GM21360 (cell line): ENCODE data around the gene KRT77.

ENCODE experiments used
- ATAC-seq: cut with Tn5 transposase; IDR thresholded peaks from one replicate; pipeline ENCODE4 v1.9.1; 2021; ENCODE audit warnings: mild to moderate bottlenecking, moderate library complexity; ENCODE audit not compliant: unreplicated experiment

KRT77 gene

DNA sequence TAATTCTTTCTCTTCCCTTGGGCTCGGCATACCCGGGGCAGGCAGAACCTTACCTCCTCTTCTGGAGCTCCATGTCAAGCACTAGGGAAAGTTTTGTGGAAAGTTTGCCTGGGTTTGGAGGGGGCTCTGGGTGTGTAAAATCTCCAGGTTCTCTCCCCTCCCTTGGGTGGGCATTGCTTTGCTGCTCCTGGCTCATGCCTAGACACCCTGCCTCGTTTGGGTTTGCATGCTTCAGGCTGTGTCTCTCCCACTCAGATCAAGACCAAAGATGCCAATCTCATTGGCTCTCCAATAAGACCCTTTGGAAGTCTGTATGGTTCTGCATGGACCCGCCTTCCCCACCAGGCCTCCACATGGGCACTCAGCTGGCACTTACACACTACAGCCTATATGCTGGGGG is 45.1 kb downstream of the KRT77 start:
- ATAC-seq: no peak

DNA sequence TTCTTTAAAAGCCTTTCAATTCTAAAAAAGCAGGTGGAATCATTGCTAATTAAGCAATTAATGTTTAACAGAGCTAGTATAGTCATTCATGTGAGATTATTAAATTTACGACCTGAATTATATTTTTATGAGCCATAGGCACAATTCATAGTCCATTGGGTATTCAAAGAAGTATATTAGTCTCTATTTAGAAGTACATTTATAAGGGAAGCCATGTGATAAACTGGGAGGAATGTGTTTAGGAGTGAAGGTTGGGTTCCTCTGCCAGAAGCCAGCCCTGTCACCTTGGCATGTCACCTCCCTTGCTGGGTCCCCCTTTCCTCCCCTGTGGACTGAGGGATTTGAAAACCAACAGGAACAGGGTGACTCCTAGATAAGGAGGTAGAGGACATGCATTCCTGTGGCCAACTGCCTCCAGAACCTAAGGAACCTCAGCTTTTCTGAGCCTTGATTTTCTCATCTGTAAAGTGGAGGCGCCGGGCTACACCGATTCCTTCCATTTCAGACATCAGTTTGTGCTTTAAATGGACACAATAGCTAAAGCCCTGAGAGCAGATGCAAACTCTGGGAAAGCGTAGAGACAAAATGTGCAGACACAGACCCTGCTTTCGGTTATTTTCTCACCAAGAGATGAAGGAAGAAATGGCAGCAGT is 45.9 kb downstream of the KRT77 start:
- ATAC-seq: no peak

DNA sequence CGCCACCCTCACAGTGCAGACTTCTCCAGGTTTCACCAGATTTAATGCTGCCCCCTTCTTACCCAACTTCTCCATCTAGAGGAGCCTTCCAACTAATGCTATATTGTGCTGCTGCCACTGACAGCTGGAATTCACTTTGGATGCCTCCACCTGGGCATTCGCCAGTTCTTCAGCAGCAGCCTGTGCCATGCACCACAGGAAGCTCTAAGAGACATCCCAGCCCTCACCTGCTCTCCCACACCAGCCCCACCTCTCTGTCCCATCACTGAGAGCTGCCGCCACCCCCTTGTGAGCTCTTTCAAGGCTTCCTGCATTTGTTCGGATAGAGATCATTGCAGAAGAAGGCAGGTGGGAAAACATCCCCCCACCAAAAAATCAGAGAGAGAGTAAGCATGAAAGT is 46.7 kb downstream of the KRT77 start:
- no peak for ATAC-seq

DNA sequence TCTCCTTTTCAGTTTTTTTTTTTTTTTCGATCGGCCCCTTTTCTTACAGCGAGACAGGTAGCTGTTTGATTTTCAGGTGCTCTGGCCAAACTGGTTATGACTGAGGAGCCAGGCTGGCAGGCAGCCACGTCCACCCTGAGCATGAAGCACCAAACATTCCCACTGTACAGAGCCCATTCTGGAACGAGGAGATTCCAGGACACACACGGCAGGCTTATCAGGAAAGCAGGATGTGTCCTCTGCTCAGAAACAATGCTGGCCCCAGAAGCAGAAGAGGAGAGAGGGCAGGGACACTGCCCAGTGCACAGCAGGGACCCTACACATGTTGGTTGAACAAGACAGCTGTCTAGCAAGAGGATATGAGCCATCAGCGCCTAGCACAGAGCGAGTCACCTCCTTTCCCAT is 47.6 kb downstream of the KRT77 start:
- no peak for ATAC-seq

DNA sequence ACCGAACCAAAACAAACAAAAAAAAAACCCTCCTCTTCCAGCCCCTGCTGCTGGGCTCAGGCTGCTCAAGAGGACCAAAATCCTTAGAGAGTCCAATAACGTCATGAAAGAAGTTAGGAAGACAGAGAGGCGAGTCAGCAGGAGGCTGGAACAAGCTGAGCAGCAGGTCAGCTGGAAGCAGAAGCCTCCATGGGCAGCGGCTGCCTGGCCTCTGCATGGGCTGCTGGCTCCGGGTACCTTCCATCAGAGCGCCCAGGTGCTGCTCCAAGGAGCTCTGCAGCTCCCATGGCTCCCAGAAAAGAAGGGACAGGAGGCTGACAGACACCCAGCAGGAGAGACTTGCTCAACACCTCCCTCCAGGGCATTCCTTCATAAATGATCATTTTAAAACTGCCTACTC is 48.1 kb downstream of the KRT77 start:
- ATAC-seq: no peak

DNA sequence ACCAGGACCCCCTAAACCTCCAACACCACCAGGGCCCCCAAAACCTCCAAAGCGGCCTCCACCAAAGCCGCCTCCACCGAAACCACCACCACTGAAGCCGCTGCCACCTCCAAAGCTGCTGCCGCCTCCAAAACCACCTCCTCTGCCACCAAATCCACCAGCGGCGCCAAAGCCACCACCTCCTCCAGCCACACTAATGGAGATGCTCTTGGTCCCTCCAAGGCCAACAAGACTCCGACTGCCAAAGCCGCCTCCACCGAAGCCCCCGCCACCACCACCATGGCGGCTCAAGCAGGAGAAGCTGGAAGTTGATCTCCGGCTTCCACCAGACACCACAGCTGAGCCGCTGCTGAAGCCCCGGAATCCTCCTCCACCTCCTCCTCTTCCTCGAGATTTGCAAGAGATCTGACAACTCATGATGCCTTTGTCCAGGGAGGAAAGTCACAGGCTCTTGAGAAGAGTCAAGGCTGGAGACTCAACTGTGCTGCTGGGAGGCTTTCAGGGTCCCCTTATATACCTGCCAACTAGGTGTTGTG is 51.5 kb downstream of the KRT77 start, which contains the start of gene KRT2:
TSS of gene KRT2 (minus strand) at position 486 of the 536 bp plus-strand sequence. CDS start at position 417, 69 bp downstream.
- ATAC-seq: no peak

DNA sequence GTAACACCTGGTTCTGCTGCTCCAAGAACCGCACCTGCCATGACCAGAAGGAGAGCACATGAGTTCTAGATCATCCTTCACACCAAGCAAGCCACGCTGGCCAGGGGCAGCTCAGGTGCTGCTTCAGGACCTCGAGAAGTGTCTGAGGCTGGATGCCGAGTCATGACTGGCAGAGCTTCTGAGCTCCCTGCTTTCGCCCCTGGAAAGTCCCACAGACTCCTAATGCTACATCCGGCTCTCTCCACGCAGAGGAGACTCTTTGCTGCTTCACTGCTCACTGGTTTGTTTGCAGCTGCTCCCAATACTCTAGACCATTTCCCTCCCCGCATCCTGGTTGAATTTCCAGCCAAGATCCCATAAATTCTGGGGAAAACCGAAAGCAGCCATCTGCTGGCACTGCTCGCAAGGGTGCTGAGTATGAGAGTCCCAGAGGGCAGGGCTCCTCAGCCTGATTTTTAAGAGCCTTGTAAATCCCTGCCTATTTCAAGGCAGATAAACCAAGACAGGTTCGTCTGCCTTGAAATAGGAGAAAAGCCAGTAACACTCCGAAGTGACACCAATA is 52.7 kb downstream of the KRT77 start:
- ATAC-seq: no peak

DNA sequence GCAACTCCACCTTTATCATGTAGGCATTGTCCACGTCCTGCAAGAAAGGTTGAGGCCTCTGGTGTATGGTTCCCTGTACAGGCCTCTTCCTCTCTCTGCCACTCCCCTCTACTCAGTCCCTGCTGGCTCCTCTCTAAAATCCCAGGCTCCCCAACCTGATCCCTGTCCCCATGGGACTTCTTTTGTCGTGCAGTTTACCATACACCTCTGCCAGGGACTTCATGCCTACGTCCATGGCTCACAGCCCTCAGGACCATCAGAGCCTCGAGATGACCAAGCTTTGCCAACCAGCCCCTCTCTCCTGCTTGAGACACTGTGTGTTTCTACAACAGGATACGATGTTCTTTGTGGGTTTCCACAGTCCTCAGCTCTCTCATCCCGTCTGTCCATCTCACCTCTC is 54.3 kb downstream of the KRT77 start:
- ATAC-seq: no peak

DNA sequence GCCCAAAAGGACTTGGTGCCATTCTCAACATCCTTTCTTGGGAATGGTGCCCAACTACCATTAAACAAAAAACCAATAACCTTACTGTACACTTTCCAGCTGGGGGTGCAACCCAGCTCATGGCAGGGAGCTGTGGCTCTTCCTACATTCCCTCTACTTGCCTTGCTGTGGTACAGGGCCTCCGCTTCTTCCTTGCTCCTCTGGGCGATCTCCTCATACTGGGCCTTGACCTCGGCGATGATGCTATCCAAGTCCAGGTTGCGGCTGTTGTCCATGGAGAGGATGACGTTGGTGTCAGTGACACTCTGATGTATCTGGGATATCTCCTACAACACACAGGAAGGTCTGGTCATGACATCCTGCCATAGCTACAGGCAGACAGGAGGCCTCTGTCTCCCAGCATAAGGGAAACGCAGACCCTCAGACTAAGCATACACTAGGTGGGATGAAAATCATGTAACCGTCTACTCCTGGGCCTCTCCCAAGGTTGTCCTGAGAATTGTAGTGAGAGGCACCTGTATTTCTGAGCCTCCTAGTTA is 55.2 kb downstream of the KRT77 start:
- no peak for ATAC-seq

DNA sequence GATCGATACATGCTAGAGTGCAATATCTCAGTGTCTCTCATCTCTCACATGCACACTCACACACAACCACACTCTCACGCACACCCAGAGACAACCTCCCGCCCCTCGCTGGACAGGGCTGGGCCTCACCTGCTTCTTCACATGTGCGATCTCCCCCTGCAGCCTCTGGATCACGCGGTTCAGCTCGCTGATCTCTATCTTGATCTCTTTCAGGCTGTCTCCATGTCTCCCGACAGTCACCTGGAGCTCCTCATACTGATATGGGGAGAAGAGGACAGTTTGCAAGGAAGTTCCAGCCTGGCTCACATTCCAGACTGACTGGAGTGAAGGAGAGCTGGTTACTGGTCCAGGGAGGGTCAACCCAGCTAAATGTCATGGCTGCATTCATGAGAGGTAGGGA is 55.7 kb downstream of the KRT77 start:
- ATAC-seq: no peak

DNA sequence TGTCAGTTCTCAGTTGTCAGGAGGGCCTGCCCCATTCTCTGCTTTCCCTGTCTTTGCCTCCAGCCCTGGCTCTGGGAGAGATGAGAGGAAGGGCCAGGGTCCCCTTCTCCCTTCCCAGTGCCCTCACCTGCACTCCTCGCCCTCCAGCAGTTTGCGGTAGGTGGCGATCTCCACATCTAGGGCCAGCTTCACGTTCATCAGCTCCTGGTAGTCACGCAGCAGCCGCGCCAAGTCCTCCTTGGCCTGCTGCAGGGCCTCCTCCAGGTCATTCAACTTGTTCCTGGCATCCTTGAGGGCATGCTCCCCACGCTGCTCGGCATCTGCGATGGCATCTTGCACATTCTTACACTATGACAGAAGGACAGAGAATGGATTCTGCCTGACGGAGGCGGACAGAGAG is 56.7 kb downstream of the KRT77 start:
- ATAC-seq: no peak

DNA sequence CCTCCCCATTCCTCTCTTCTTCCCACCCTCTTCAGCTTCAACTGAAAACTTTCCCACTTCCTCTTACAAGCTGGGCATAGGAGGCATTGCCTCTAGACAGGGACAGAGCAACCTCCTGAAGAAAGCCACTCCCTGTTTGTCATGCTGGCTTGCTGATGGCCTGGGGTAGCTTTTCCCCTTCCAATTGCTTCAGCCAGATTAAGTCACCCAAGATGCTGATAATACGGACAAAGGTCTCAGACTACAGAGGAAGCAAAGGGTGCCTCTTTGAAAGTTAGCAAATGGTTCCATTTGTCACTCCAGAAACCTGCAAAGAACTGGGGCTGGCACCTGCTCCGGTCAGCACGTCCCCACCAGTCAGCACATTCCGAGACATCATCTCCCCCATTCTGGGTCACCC is 57.3 kb downstream of the KRT77 start:
- ATAC-seq: no peak

DNA sequence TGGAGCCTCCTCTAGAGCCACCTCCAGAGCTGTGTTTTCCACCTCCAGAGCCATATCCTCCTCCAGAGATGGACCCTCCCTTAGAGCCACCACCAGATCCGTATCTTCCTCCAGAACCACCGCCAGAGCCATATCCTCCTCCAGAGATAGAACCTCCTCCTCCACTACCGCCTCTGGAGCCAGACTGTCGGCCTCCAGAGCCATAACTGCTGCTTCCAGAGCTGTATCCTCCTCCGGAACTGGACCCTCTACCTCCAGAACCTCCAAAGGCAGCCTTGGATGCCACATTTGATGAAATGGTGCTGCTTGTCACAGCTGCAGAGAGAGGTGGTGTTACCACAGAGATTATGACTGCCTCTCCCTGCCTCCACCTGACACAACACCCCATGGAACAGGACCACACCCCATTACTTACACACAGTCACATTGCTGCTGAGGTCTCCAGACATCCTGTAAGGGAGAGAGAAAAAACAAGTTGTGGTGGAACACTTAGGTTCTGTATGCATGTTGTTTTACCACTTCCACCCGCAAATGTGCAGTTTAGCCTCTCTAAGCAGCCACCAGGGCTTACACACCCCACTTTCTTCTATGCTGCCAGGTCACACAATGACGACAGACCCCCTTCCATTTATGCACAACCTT is 58.1 kb downstream of the KRT77 start:
- no peak for ATAC-seq

DNA sequence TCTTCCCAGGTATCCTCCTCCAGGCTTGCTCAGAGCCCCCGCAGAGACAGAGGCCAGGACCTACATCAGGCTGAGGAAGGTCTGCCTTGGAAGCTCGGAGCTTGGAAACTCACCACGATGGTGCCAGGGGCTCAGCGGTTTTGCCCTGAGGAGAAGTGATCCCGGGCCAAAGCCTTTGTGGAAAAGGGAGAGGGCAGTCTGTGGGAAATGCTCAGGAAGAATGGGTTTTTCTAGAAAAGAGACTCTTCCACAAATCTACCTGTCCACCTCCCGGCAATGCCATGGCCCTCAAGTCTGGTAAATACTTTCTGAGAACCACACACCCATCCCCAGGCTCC is 59.3 kb downstream of the KRT77 start:
- no peak for ATAC-seq

DNA sequence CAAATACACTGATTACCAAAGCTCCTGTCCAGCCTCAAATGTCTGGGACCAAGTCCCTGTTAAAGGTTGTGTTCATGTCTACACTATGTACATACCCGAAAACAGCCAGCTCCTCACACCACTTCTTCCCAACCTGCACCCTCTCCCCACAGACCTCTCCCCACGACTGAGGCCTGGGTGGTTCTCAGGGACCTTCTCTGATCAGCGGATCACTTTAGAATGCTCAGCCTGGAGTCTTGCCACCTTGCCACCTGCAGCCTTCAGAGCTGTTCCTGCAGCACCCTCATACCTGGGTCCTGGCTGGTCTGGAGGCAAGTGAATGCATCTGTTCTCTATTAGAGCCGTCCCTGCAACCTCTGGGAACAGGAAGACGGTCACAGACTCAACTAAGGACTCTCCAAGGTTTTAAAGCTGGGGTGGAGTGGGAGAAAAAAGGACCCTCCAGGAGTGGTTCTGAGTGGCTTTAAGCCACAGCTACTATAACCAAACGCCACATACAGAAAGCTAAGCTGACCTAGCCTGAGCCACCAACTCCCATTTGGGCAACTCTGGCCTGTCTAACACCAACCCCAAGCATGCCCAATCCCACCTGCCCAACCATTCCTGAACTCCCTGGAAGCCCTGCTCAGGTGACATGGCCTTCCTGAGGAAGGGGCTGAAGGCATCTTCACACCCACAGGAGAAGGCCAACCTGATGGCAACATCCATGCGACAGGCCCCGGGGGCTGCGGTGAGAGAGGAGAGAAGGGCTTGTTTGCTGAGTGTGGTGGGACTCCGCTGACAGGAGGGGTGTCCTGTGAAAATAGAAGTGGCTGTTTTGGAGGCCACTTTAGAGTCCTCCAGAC is 59.9 kb downstream of the KRT77 start:
- ATAC-seq: no peak

DNA sequence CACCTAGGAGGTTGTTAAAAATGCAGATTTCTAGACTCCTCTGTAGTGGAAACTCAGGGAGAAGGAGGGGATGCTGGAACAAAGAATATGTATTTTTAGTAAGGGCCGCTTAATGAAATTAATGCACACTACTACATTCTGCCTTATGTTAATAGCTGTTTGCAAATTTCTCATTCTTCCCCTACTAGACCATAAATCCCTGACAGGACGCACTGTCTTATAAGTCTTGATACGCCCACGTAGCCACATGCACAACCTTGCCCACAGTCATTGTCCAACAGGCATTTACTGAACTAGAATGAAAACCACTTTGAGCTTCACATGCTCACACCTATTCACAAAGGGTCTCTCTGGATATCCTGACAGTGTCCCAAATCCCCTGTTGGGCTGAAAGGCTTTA is 61.9 kb downstream of the KRT77 start:
- no peak for ATAC-seq
